ENCODE data around the gene C1GALT1. TPM values are rescaled to one million over a fixed set of nuclear protein-coding genes. Genes with fewer than 3 reads are reported as not detected.

Gene C1GALT1
- total RNA-seq, 1 experiment from 2014 or later, result 52.2 TPM

GRCh38 chr7:7221599-7222038 is 39.3 kb downstream of the C1GALT1 start:
- no peak for DNase-seq
- BruUV-seq (replicated peaks), result no TSS peak
- Mint-ChIP-seq H3K9me3 (ENCODE audit: unreplicated experiment) (no peaks in the 10 kb centered on the region), H3K36me3 (ENCODE audit: insufficient read depth, unreplicated experiment) (peaks cover 19% of the 10 kb centered on the region), H3K4me1 (ENCODE audit: low read depth, unreplicated experiment) (peaks cover 17% of the 10 kb centered on the region), H3K4me3 (ENCODE audit: unreplicated experiment) (no peak overlapping the region), H3K27ac (ENCODE audit: unreplicated experiment) (no peak overlapping the region), H3K27me3 (ENCODE audit: insufficient read depth, unreplicated experiment) (no peaks in the 10 kb centered on the region)
- Histone ChIP-seq H3K27me3 (replicated peaks; ENCODE audit: control insufficient read depth, insufficient read depth, low read length) (no peaks in the 10 kb centered on the region), H3K36me3 (ENCODE audit: control insufficient read depth, insufficient read depth, low read length) (no peaks in the 10 kb centered on the region; the same call in 1 of the 2 replicates), H3K4me1 (peaks cover 14% of the 10 kb centered on the region), H3K9me3 (0 out of 2 replicates have a peak, but pooled peaks cover 7% of the 10 kb centered on the region), H3K4me3 (ENCODE audit: low read depth, low read length) (no peak overlapping the region)
- intact Hi-C loops (cut with micrococcal nuclease; ENCODE audit: unreplicated experiment), result no loop called here
- ChIA-PET CTCF (no interaction called here), POLR2A (no interaction called here)
- no peak for TF ChIP-seq CTCF (IDR thresholded peaks at IDR 0.05; ENCODE audit: insufficient read depth in 1 of 2, low read depth in 1 of 2, low read length in 1 of 2, severe bottlenecking in 1 of 2, unreplicated experiment in 1 of 2)

- Mint-ChIP-seq H3K4me1 (ENCODE audit: low read depth, unreplicated experiment) (peaks cover 17% of the 10 kb centered on the region), H3K27ac (ENCODE audit: unreplicated experiment) (no peak overlapping the region), H3K27me3 (ENCODE audit: insufficient read depth, unreplicated experiment) (no peaks in the 10 kb centered on the region), H3K4me3 (ENCODE audit: unreplicated experiment) (no peak overlapping the region), H3K36me3 (ENCODE audit: insufficient read depth, unreplicated experiment) (peaks cover 10% of the 10 kb centered on the region), H3K9me3 (ENCODE audit: unreplicated experiment) (no peaks in the 10 kb centered on the region)
- intact Hi-C loops (cut with micrococcal nuclease; ENCODE audit: unreplicated experiment), result no loop called here
- no TSS peak for BruUV-seq (replicated peaks)
- H3K4me1 ChIP-seq, result peaks cover 14% of the 10 kb centered on the region
- ChIA-PET POLR2A (no interaction called here), CTCF (no interaction called here)
- H3K27me3 ChIP-seq (replicated peaks; ENCODE audit: control insufficient read depth, insufficient read depth, low read length), result no peaks in the 10 kb centered on the region
- H3K36me3 ChIP-seq (ENCODE audit: control insufficient read depth, insufficient read depth, low read length), result no peaks in the 10 kb centered on the region
- no peak overlapping the region for H3K4me3 ChIP-seq (ENCODE audit: low read depth, low read length)
- 0 out of 2 replicates have a peak, but pooled peaks cover 7% of the 10 kb centered on the region for H3K9me3 ChIP-seq
- DNase-seq, result no peak
- TF ChIP-seq CTCF (IDR thresholded peaks at IDR 0.05; ENCODE audit: insufficient read depth in 1 of 2, low read depth in 1 of 2, low read length in 1 of 2, severe bottlenecking in 1 of 2, unreplicated experiment in 1 of 2), result no peak
These were observed 40.9 kb downstream of the C1GALT1 start for GRCh38 chr7:7223250-7223649.

GRCh38 chr7:7226407-7226806 is 44.1 kb downstream of the C1GALT1 start:
- no TSS peak for BruUV-seq (replicated peaks)
- Histone ChIP-seq H3K36me3 (ENCODE audit: control insufficient read depth, insufficient read depth, low read length) (no peaks in the 10 kb centered on the region), H3K9me3 (peaks cover 17% of the 10 kb centered on the region; the same call in 1 of the 2 replicates), H3K27me3 (replicated peaks; ENCODE audit: control insufficient read depth, insufficient read depth, low read length) (no peaks in the 10 kb centered on the region), H3K4me1 (peaks cover 7% of the 10 kb centered on the region), H3K4me3 (ENCODE audit: low read depth, low read length) (no peak overlapping the region)
- peaks cover 8% of the 10 kb centered on the region for H3K4me1 Mint-ChIP-seq (ENCODE audit: low read depth, unreplicated experiment)
- no peak overlapping the region for H3K27ac Mint-ChIP-seq (ENCODE audit: unreplicated experiment)
- intact Hi-C loops (cut with micrococcal nuclease; ENCODE audit: unreplicated experiment), result no loop called here
- no peak for DNase-seq
- ChIA-PET CTCF (no interaction called here), POLR2A (no interaction called here)
- H3K27me3 Mint-ChIP-seq (ENCODE audit: insufficient read depth, unreplicated experiment), result no peaks in the 10 kb centered on the region
- peaks cover 15% of the 10 kb centered on the region for H3K36me3 Mint-ChIP-seq (ENCODE audit: insufficient read depth, unreplicated experiment)
- no peak overlapping the region for H3K4me3 Mint-ChIP-seq (ENCODE audit: unreplicated experiment)
- H3K9me3 Mint-ChIP-seq (ENCODE audit: unreplicated experiment), result peaks cover 9% of the 10 kb centered on the region
- no peak for TF ChIP-seq CTCF (IDR thresholded peaks at IDR 0.05; ENCODE audit: insufficient read depth in 1 of 2, low read depth in 1 of 2, low read length in 1 of 2, severe bottlenecking in 1 of 2, unreplicated experiment in 1 of 2)

Data from Caco-2 (cell line).